Stimulated activated CD8-positive, alpha-beta memory T cell treated with anti-CD3 and anti-CD28 coated beads, Interleukin-7, amount 100 ng/mL, for 24 hours (primary cell): Measurements from ENCODE around the gene TMEM156.

Source experiments
- DNase-seq: peaks from one replicate; pipeline ENCODE4 v3.0.0-alpha.2; 2020; ENCODE audit warnings: low read depth

The TMEM156 gene

GRCh38 chr4:38923746-38924145 is 108.5 kb downstream of the TMEM156 start:
- no peak for DNase-seq

- DNase-seq = no peak
Measured at GRCh38 chr4:38921151-38921550, 111.1 kb downstream of the TMEM156 start.

- DNase-seq = no peak
Measured at GRCh38 chr4:38920677-38921076, 111.5 kb downstream of the TMEM156 start.

- DNase-seq = no peak
Measured at GRCh38 chr4:38920186-38920585, 112.0 kb downstream of the TMEM156 start.

- no peak for DNase-seq
Measured at GRCh38 chr4:38919494-38919893, 112.7 kb downstream of the TMEM156 start.

- DNase-seq = no peak
Measured at GRCh38 chr4:38917481-38918025, 114.7 kb downstream of the TMEM156 start.
